GM19193 (cell line): Measurements from ENCODE around the gene VWA3A.

Experiments
- POLR2A ChIP-seq: IDR thresholded peaks from 4 replicates; pipeline ENCODE4 v1.6.1; 2011; ENCODE audit not compliant: insufficient read depth, insufficient read length; ENCODE audit errors: extremely low read depth

The VWA3A gene

GRCh38 chr16:22092143-22092933, at the start of gene VWA3A:
VWA3A (plus strand) TSS chr16:22092541; CDS start chr16:22092638, 97 bp downstream.
- TF ChIP-seq POLR2A: no peak

- TF ChIP-seq POLR2A: no peak
These were observed 41.4 kb upstream of the VWA3A start for GRCh38 chr16:22050963-22051362.

GRCh38 chr16:22052980-22053379, 39.4 kb upstream of the VWA3A start:
- TF ChIP-seq POLR2A: no peak

GRCh38 chr16:22053921-22054341, 38.4 kb upstream of the VWA3A start:
- TF ChIP-seq POLR2A: no peak

GRCh38 chr16:22054847-22055590, 37.3 kb upstream of the VWA3A start:
- TF ChIP-seq POLR2A: no peak

GRCh38 chr16:22055881-22056280, 36.5 kb upstream of the VWA3A start:
- no peak for TF ChIP-seq POLR2A

- TF ChIP-seq POLR2A: no peak
These were observed 28.4 kb upstream of the VWA3A start for GRCh38 chr16:22063888-22064467.

GRCh38 chr16:22065252-22065651, 27.1 kb upstream of the VWA3A start:
- no peak for TF ChIP-seq POLR2A

GRCh38 chr16:22070361-22071330, 21.7 kb upstream of the VWA3A start:
- TF ChIP-seq POLR2A: no peak

GRCh38 chr16:22071331-22071910, 20.9 kb upstream of the VWA3A start:
- TF ChIP-seq POLR2A: no peak

GRCh38 chr16:22073350-22073749, 19.0 kb upstream of the VWA3A start:
- TF ChIP-seq POLR2A: no peak

- no peak for TF ChIP-seq POLR2A
These were observed 17.1 kb upstream of the VWA3A start for GRCh38 chr16:22075043-22075757.

GRCh38 chr16:22075776-22076175, 16.6 kb upstream of the VWA3A start:
- TF ChIP-seq POLR2A: no peak
